Heart right ventricle (tissue), 16 donors: ENCODE measurements around the gene HOXB6. TPM values are rescaled to one million over a fixed set of nuclear protein-coding genes. Genes with fewer than 3 reads are reported as not detected.

Experiments used
- ATAC-seq, 8 donors: fragments of 200-7000 bp; cut with Tn5 transposase; one replicate each; pipeline ENCODE4 v1.9.1; 2020; ENCODE audit warnings: mild to moderate bottlenecking in 8 of 8, moderate library complexity in 8 of 8, moderate number of reproducible peaks in 1 of 8
- DNase-seq, 2 donors: peaks; one replicate each; pipeline ENCODE4 v3.0.0-alpha.2; 2020
- H3K27ac ChIP-seq, 10 donors: fragments of 200-600 bp; sonication (generic) in 2 of 10; one replicate each; pipeline versions ENCODE4 v1.5.0 to v1.8.0; 2020 to 2022; ENCODE audit warnings: mild to moderate bottlenecking in 3 of 10
- H3K27me3 ChIP-seq, 7 donors: fragments of 200-600 bp; one replicate each; pipeline ENCODE4 v1.8.0; 2021 to 2022; ENCODE audit warnings: mild to moderate bottlenecking in 2 of 7
- H3K36me3 ChIP-seq, 9 donors: fragments of 200-600 bp; sonication (generic) in 1 of 9; one replicate each; pipeline versions ENCODE4 v1.5.0 to v1.8.0; 2020 to 2022; ENCODE audit warnings: mild to moderate bottlenecking in 2 of 9
- H3K4me1 ChIP-seq, 9 donors: fragments of 200-600 bp; sonication (generic) in 1 of 9; one replicate each; pipeline versions ENCODE4 v1.5.0 to v1.8.0; 2020 to 2022; ENCODE audit warnings: mild to moderate bottlenecking in 4 of 9
- H3K4me3 ChIP-seq, 10 donors: fragments of 200-600 bp; sonication (generic) in 2 of 10; one replicate each; pipeline versions ENCODE4 v1.5.0 to v1.8.0; 2020 to 2022; ENCODE audit warnings: mild to moderate bottlenecking in 7 of 10, moderate library complexity in 2 of 10
- H3K9me3 ChIP-seq, 11 donors: fragments of 200-600 bp in 10 of 11; sonication (generic) in 2 of 11; one replicate each; pipeline versions ENCODE4 v1.5.0 to v1.8.0; 2013 to 2022; ENCODE audit warnings: mild to moderate bottlenecking in 2 of 11, control low read depth in 1 of 11, moderate library complexity in 1 of 11
- CTCF ChIP-seq, 9 donors: fragments of 200-600 bp; sonication (generic) in 2 of 9; IDR thresholded peaks; one replicate each; pipeline versions ENCODE4 v1.5.0 to v1.8.0; 2021 to 2022; ENCODE audit warnings: antibody characterized with exemption in 9 of 9, mild to moderate bottlenecking in 5 of 9, moderate library complexity in 1 of 9
- WGBS, 2 donors: extraction: QIAGEN DNeasy Blood & Tissue Kit; methylation state at CpG; one replicate each; pipeline ENCODE4 v1.1.7; 2013; ENCODE audit warnings: inconsistent platforms in 1 of 2; 5-methylcytosine and 5-hydroxymethylcytosine counted together
- intact Hi-C, 10 donors: fragments of 100-400 bp; cut with DNase I; formaldehyde crosslinking; loops; one replicate each; pipeline versions ENCODE4 v1.11.1 to v1.14.2; 2022
- polyA plus RNA-seq, 2 donors: library from polyadenylated mRNA; stranded (reverse); fragments of 200-250 nt; gene quantifications; one replicate each; pipeline ENCODE4 v1.2.3, GENCODE V29; 2013
- total RNA-seq, 10 donors: library from RNA; stranded (reverse); fragmentation: NEBNext Ultra II Directional in 3 of 10; extraction: Animal tissue kit (Norgen Biotek cat#: 25700) in 3 of 10; gene quantifications; one replicate each; pipeline versions ENCODE4 v1.2.1 to v1.2.4, GENCODE V29; 2021 to 2023
- donor health status: Arrhythmogenic right ventricular cardiomyopathy.
- donor health status: ischemic (EF 13 %, LVEDD 7.1; RV severe dilation, severe dysfunction).
- donor health status: healthy with polysubstance abuse.
- donor health status: DM: no; HTN: yes; CAD: no.
- donor health status: DM: no; HTN: no; CAD: no.
- donor health status: ischemic (EF 25% LVEDD 6.9; RV normal size, moderate dysfunction).
- donor health status: ischemic (EF 25% LVEDD 5.7; RV mildly dilated, moderate dysfunction).
- donor health status: healthy.
- donor health status: DM: yes; HTN: yes; CAD: no.
- donor health status: Ischemic cardiomyopathy.
- donor health status: ischemic (EF 35%, LVEDD 5.7; RV mildly dilated, moderate dysfunction).
- donor health status: nonischemic (EF 11% LVEDD 7.7; RV severe dilation, severe dysfunction).
- donor health status: DM: yes; HTN: yes; CAD: no.
- donor health status: PGD.
- donor health status: ischemic (EF 29% LVEDD 5.4; RV normal size, mild dysfunction).
- donor health status: nonischemic (EF 23%, LVEDD 6.1; RV moderate dilation, normal function).

The HOXB6 gene
- total and polyA plus RNA-seq, 12 donors = 0.14 to 1.2 (median 0.41) TPM; not detected in 2

- DNase-seq (no peak), ATAC-seq (no peak)
- H3K27ac ChIP-seq = peak overlapping the region in 2 of 10 donors; percentile 44 to 80
- intact Hi-C loops = no loop called here
- peaks cover 22 to 100% (median 100%) of the 10 kb centered on the region in 7 donors for H3K27me3 ChIP-seq
- no peak overlapping the region for H3K4me3 ChIP-seq
- WGBS, 2 donors = 32 to 46% methylated on average over 4 of the region's 4 CpGs
- no peaks in the 10 kb centered on the region for H3K36me3 ChIP-seq
- peaks cover 0 to 20% (median 4%) of the 10 kb centered on the region in 9 donors for H3K4me1 ChIP-seq
- no peak for TF ChIP-seq CTCF (IDR thresholded peaks at IDR 0.05)
- no peaks in the 10 kb centered on the region for H3K9me3 ChIP-seq
Observed at GRCh38 chr17:48565925-48566710, 38.7 kb downstream of the HOXB6 start.

- 47 to 48% methylated on average over 2 of the region's 2 CpGs for WGBS, 2 donors
- intact Hi-C loops = no loop called here
Observed at GRCh38 chr17:48565022-48565554, 39.7 kb downstream of the HOXB6 start.

GRCh38 chr17:48564188-48565021 is 40.4 kb downstream of the HOXB6 start:
- Histone ChIP-seq H3K9me3 (no peaks in the 10 kb centered on the region), H3K27me3 (peaks cover 20 to 99% (median 96%) of the 10 kb centered on the region in 7 donors), H3K27ac (peak overlapping the region in 5 of 10 donors; percentile 31 to 80 (median 58)), H3K4me1 (peaks cover 0 to 20% (median 4%) of the 10 kb centered on the region in 9 donors), H3K36me3 (no peaks in the 10 kb centered on the region), H3K4me3 (peak overlapping the region in 9 of 10 donors; percentile 37 to 53 (median 41))
- WGBS, 2 donors = 3% methylated on average over 72 to 73 of the region's 73 CpGs
- no peak for TF ChIP-seq CTCF (IDR thresholded peaks at IDR 0.05)
- peak in 2 of 8 donors; percentile 38 to 65 for ATAC-seq
- intact Hi-C loops = no loop called here
- no peak for DNase-seq

More at GRCh38 chr17:48565022-48565554, 39.7 kb downstream of the HOXB6 start:
- no peak for ATAC-seq
- H3K4me3 ChIP-seq = peak overlapping the region in 2 of 10 donors; percentile 52 to 53
- peaks cover 0 to 20% (median 4%) of the 10 kb centered on the region in 9 donors for H3K4me1 ChIP-seq
- DNase-seq = no peak
- peaks cover 20 to 99% (median 96%) of the 10 kb centered on the region in 7 donors for H3K27me3 ChIP-seq
- peak overlapping the region in 2 of 10 donors; percentile 77 to 80 for H3K27ac ChIP-seq
- TF ChIP-seq CTCF (IDR thresholded peaks at IDR 0.05) = no peak
- no peaks in the 10 kb centered on the region for H3K9me3 ChIP-seq
- H3K36me3 ChIP-seq = no peaks in the 10 kb centered on the region

GRCh38 chr17:48563867-48564187 is 41.0 kb downstream of the HOXB6 start:
- WGBS, 2 donors = 12 to 16% methylated on average over 8 to 10 of the region's 10 CpGs
- H3K4me3 ChIP-seq = peak overlapping the region in 7 of 10 donors; percentile 37 to 53 (median 42)
- ATAC-seq = no peak
- TF ChIP-seq CTCF (IDR thresholded peaks at IDR 0.05) = no peak
- H3K36me3 ChIP-seq = no peaks in the 10 kb centered on the region
- DNase-seq = no peak
- intact Hi-C loops = no loop called here
- peaks cover 0 to 19% (median 3%) of the 10 kb centered on the region in 9 donors for H3K4me1 ChIP-seq
- H3K27me3 ChIP-seq = peaks cover 20 to 99% (median 95%) of the 10 kb centered on the region in 7 donors
- H3K9me3 ChIP-seq = no peaks in the 10 kb centered on the region
- H3K27ac ChIP-seq = peak overlapping the region in 2 of 10 donors; percentile 77 to 80
